NCI-H1694 treated with DMSO at 0.1 percent for 48 hours (cell line): ENCODE measurements around the gene FBN3.
"Not testable (repeated sequence)": the region's sequence is repeated elsewhere in the genome, so short reads cannot be mapped to it uniquely, and the experiment has no call there.

Source experiments
- DNase-seq: peaks from one replicate; lab custom pipeline; 2025; lab: John Stamatoyannopoulos, UW

Gene FBN3

DNA sequence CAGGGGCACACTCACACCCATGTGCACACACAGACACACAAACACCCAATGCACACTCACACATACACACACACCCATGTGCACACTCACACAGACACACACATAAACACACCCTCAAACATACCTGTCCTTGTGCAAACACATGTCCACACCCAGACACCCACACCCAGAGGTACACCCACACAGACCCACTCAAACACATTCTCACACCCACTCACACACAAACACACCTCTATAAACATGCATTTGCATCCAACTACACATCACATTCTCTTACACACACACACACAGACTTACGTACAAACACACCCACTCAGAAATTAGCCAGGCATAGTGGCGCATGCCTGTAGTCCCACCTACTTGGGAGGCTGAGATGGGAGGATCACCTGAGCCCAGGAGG, 31.4 kb downstream of the FBN3 start:
- DNase-seq = no peak

DNA sequence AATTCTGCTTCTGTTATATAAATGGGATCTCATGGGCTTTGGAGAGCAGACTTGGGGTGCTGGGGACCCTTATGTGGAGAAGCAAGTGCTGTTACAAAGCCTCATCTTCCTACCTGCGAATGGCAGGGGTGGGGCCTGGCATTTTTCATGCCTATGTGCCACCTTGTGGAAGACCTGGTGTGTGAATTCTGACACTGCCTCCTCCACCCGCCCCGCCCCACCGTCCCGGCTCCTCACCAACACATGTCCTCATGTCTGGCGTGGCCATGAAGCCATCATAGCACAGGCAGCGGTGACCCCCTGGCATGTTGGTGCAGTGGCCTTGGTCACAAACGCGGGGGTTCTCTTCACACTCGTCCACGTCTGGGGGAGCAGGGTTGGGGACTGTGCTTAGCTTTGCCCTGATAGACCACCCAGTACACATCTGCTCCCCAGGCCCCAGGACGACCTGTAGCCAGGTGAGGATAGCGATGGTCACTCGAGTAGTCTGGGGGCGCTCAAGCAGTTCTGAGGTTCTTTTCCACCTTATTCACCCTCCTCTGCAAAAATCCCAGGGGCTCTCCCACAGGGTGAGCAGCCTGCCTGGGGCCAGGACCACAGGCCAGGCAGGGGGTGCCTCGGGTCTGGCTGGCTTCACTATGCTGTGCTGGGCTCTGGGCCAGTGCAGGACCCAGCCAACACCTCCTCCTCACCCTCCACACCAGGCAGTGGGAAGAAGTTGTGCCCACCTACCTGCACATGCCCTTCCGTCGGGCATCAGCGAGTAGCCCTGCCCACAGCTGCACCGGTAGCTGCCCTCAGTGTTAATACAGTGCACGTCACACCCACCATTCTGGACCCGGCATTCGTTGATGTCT, 32.7 kb downstream of the FBN3 start:
- no peak for DNase-seq

DNA sequence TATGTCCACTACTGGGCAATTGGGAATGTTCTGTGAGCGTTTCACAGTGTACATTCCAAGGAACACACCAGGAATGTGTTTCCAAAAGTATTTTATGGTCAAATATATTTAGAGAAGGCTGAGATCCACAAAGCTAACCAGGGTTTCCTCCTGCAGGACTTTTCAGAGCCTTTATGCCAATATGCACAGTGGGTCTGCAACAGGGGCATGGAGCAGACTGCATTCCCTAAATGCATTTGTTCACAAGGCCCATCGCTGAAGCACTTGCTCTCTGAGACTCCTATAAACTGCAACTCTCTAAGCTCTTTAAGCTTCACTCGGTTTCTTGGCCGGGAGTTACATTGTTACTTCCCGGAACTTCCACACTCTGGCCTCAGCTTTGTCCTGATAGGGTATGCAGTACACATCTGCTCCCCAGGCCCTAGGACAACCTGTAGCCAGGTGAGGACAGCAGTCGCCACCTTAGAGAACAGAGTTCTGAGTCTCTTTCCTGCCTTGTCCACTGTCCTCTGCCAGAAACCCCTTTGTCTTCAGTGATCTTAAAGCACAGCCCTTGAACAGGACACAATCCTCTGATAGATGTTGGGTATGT, 33.5 kb downstream of the FBN3 start:
- DNase-seq = no peak

DNA sequence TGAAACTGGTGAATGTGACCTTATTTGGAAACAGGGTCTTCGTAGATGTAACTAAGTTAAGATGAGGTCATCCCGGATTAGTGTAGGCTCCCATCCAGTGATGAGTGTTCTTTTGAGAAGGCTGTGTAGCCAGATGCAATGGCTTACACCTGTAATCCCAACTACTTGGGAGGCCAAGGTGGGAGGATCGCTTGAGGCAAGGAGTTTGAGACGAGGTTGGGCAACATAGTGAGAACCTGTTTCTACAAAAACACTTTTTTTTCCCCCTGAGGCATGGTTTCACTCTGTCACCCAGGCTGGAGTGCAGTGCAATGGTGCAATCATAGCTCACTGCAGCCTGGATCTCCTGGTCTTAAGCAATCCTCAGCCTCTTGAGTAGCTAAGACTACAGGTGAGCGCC, 36.4 kb downstream of the FBN3 start:
- no peak for DNase-seq

DNA sequence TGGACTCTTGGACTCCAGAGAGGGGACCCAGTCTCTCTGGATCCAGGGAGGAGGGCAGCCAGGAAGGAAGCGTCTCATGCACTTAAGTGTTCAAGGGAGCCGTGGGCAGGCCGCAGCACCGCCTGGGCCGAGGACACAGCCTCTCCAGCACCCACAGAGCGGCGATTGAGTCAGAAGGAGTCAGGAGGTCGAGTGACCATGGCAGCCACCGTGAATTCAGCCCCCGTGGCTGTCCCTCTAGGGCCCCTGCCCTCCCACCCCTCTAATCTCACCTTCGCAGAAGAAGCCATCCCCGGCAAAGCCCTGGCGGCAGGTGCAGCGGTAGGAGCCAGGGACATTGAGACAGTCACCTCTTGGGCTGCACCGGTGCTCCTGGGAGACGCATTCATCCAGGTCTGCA, 38.0 kb downstream of the FBN3 start:
- no peak for DNase-seq

DNA sequence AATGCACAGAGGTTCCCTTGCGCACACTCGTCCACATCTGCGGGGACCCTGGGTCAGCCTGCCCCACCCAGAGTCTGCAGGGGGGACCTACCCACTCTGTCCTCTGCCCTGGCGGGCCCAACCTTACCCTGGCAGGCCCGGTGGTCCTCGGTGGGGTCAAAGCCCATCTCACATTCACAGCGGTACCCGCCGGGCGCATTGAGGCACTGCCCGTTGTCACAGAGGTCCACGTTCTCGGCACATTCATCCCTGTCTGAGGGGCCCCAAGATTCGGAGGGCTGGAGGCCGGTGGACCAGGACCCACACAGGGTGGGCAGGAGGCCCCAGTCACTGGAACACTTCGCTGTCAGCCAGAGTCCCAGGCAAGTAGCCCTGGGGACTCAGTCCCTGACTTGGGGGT, 38.5 kb downstream of the FBN3 start:
- no peak for DNase-seq

DNA sequence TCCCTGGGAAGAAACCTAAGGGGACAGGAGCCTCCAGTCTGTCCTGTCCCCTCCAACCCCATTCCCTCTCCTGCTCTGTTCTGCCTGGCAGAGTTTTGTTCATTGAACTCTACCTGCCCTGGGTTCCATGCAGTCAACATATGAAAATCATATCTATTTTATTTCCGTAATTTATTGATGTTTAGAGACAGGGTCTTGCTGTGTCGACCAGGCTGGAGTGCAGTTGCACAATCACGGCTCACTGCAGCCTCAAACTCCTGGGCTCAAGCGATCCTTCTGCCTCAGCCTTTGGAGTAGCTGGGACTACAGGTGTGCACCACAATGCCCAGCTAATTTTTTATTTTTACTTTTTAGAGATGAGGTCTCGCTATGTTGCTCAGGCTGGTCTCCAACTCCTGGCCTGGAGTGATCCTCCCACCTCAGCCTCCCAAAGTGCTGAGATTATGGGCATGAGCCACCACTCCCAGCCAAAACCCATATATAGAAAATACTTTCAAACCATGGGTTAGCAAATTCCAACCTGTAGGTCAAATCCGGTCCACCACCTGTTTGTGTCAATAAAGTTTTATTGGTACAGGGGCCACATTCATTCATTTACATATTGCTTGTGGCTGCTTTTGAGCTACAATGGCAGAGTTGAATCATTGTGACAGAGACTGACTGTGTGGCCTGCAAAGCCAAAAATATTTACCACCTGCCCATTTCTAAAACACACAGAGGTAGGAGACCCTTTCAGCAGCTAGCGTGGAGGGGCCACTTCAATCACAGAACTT, 39.3 kb downstream of the FBN3 start:
- DNase-seq = no peak

DNA sequence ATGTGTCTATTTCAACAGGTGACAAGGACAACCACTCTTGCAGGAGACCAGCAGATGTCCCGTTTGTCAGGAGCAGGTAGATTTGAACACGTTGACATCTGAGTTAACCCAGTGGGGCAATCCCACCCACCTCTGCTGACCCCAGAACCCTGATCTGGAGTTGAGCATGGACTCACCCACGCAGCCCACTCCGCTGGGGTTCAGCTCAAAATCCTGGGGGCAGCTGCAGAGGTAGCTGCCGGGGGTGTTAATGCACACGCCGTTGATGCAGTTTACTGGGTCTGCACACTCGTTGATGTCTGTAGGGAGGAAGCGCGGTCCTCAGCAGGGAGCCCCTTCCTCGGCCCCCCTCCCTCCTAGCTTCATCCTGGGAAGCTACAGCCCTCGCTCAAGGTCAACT, 39.9 kb downstream of the FBN3 start:
- DNase-seq = no peak

DNA sequence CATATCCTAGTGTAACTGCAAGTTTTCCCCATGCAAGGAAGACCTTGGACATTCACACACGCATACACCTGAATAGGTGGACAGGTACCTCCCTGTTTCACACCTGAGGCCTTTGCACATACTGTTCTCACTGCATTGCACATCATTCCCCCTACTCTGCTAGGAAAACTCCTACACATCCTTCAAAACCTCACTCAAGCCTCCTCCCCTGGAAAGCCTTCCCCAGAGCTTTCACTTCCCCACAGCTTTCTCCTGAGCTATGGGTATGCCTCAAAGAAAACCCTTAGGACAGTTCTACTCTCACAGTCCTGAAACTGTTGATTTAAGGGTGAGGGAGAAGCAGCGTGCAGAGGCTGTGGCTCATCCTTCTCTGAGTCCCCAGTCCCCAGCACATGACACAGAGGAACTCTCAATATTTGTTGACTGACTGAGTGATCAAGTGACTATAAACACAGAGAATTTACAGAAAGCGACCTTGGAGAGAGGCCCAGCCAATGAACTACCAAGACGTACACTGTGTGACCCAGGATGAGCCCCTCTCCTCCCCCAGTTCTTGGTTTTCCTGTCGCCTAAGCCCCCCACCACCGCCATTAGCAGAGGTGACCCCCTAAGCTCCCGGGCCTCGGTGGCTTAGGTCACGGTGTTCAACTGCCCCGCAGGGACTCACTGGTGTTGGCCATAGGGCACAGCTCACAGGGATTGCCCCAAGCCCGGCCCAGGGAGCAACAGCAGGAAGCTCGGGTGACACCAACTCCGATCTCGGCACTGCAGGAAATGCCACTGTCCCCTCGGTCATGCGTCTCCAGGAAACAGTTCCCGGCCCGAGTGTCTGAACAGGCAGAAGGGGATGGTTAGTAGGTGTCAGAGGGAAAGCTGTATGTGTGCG, 40.6 kb downstream of the FBN3 start:
- DNase-seq = no peak

DNA sequence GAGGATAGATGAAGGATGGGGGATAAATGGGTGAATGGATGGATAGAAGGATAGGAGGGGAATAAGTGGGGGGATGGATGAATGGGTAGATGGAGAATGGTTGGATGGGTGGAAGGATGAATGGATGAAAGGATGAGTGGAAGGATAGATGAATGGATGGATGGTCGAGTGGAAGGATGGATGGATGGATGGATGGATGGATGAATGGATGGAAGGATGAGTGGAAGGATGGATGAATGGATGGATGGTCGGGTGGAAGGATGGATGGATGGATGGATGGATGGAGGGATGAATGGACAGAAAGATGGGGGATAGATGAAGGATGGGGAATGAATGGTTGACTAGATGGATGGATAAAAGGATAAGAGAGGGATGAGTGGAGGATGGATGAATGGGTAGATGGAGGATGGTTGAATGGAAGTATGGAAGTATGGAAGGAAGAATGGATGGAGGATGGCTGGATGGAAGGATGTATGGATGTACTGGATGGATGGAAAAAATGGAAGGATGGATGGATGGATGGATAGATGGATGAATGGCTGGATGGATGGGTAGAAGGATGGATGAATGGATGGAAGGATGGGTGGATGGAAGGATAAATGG, 42.0 kb downstream of the FBN3 start:
- no peak for DNase-seq

DNA sequence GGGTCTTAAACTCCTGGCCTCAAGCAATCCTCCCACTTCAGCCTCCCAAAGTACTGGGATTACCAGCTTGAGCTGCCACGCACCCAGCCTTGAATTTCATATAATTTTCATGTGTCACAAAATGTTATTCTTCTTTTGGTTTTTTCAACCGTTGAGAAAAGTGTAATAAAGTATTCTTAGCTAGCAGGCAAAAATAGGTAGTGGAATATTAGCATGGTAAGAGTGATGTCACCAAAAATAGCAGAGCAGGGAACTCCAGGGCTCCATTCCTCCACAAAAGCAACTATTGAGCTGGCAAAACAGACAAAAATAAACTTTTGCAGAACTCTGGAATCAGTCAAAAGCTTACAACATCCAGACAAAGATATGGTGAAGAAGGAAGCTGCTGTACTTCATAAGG, 43.9 kb downstream of the FBN3 start:
- DNase-seq = no peak

DNA sequence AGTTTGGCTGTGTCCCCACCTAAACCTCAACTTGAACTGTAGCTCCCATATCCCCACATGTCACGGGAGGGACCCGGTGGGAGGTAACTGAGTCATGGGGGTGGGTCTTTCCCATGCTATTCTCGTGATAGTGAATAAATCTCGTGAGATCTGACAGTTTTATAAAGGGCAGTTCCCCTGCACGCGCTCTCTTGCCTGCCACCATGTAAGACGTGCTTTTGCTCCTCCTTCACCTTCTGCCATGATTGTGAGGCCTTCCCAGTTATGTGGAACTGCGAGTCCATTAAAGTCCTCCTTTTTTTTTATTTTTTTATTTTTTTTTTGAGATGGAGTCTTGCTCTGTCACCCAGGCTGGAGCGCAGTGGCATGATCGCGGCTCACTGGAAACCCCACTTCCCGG, 47.5 kb downstream of the FBN3 start:
- DNase-seq = not testable (repeated sequence)

DNA sequence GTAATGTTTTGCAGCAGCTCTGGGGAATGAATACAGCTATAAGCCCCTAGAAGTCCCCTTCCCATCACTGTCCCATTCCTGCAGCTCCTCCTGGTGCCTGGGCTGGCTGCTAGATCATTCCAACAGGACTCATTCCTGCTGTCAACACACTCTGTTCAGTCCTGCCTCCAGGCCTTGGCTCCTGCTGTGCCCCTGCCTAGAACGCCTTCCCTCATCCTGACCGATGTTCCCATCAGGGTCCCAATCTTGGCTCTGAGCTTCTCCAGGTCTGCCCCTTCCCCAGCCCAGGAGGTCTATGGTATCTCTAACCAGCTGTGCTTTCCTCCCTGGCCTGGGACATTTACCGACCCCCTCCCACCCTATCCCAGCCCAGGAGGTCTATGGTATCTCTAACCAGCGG, 48.1 kb downstream of the FBN3 start:
- DNase-seq = no peak

DNA sequence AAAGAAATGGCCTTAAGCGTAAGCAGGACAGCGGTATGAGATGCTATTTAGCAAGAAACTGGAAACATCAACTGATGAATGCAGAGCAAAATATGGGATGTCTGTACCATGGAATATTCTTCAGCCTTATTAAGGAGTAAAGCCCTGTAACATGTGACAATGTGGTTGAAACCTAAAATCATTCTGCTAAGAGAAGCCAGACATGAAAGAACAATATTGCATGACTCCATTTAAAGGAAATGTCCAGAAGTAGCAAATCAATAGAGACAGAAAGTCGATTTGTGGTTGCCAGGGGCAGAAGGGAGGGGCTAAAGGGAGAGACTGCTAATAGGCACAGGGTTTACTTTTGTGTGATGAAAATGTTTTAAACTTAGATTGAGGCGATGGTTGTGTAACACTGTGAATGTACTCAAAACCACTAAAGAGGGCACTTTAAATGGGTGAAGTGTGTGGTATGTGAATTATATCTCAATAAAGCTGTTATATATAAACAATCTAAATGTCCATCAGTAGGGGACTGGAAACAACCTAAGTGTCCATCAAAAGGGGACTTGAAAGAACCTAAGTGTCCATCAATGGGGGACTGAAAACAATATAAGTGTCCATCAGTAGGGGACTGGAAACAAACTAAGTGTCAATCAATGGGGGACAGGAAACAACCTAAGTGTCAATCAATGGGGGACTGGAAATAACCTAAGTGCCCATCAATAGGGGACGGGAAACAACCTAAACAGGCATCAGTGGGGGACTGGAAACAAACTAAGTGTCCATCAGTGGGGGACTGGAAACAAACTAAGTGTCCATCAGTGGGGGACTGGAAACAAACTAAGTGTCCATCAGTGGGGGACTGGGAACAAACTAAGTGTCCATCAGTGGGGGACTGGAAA, 51.5 kb downstream of the FBN3 start:
- DNase-seq = no peak

DNA sequence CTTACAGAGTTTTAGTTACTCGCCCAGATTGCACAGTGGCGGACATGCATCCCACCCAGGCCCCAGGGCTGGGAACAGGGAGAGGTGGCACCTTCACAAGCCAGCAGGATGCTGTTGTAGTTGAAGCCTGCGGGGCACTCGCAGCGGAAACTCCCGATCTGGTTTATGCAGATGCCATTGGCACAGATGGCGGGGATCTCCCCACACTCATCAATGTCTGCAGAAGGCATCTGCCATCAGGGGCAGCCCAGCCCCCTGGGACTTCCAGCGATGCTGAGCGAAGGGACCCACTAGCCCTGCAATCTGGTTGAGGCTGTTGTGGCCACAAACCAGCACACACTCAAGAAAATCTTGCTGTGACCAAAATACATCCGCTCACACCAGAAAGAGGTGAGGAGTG, 52.2 kb downstream of the FBN3 start:
- no peak for DNase-seq

DNA sequence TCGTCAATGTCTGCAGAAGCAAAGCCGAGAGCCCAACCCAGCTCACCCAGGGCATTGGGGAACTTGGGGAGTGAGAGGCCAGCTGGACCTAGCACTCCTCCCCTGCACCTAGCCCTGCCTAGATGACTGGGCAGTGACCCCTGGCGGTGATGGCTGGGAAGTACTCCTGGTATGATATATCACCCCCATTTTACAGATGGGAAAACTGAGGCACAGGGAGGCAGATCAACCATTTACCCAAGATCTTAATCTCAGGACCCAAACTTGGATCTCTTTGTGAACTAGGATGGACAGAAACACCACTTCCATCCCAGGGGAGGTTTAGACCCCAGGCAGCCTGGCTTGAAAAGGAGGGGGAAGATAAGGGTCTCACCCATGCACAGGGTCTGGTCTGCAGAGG, 53.3 kb downstream of the FBN3 start:
- DNase-seq = no peak

DNA sequence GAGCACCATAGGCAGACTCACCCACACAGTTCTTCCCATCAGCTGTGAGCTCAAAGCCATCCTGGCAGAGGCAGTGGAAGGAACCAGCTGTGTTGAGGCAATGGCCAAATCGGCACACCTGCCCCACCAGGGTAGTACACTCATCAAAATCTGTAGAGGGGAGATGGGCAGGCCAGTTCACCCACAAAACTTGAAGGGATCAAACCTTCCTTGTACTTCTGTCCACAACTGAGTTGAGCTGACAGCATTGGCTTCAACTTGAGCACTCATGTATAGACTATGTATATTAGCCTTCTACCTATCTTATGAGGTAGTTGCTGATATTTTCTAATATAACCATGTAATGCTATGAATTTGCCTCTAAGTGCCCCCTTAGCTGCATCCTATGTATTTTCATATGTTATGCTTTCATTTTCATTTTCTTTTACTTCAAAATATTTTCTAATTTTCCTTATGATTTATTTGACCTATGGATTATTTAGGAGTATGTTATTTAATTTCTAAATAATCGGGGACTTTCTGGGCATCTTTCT, 54.0 kb downstream of the FBN3 start:
- DNase-seq = no peak

DNA sequence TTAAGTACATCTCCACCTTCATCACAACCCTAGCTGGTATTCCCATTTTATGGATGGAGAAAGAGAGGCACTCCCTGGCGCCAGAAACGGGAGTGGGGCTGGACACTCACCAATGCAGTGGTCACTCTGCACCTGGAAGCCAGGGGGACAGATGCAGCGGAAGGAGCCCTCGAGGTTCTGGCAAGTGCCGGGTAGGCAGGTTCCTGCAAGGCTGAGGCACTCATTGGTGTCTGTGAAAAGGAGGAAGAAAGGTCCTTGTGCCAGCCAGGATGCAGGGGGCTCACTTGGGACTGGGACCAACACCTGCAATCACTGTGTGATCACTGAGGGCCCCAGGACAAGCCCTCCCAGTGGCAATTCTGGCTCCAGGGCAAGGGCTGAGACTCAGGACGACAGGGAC, 55.1 kb downstream of the FBN3 start:
- no peak for DNase-seq

DNA sequence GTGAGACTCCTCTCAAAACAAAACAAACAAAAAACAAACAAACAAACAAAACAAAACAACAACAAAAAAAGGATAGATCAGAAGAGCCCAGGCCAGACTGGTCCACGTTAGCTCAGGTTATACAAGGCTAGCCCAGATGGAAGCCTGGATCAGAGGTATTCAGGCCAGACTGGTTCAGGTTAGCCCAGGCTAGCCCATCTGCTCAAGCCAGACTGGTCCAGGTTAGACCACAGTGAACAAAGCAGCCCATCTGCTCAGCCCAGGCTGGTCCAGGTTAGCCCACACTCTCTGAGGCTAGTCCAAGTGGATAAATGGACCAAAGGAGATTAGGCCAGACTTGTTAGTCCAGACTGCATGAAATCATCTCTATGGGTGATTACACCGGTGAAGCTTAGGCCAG, 55.7 kb downstream of the FBN3 start:
- DNase-seq = no peak

DNA sequence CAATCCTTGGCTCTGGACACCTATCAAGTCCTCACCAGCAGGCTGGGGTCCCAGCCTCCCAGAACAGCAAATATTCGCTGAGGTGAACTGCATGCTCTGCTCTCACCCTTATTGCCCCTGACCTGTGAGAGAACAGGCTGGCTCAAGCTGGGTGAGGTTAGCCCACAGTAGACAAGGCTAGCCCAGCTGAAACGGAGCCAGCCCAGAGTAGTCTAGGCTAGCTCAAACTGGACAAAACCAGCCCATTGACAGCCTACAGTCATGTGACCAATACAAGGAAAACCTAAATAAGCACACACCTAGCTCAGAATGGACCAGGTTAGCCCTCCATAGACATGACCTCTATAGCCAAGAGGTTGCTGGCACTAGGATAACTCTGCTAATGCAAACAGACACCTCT, 58.4 kb downstream of the FBN3 start:
- no peak for DNase-seq
